Astrocyte of the cerebellum (primary cell): ENCODE measurements around the gene NELFB.

Source experiments
- DNase-seq: peaks from one replicate; pipeline ENCODE4 v3.0.0-alpha.2; 2011; ENCODE audit warnings: low read depth
- H3K4me3 ChIP-seq: 2 replicates; pipeline ENCODE4 v1.5.1; 2011; ENCODE audit warnings: mild to moderate bottlenecking, low read depth, low read length, moderate library complexity
- CTCF ChIP-seq: IDR thresholded peaks from 2 replicates; pipeline ENCODE4 v1.5.1; 2012; ENCODE audit warnings: low read length, low read depth, moderate library complexity, mild to moderate bottlenecking; ENCODE audit errors: missing control alignments
- in situ Hi-C: cut with HindIII; loops from 2 replicates; pipeline ENCODE4 v1.10.0; 2017; ENCODE audit warnings: low sequenced_read_pairs

NELFB gene

GRCh38 chr9:137305798-137306065 is 50.6 kb downstream of the NELFB start:
- no peak for DNase-seq
- TF ChIP-seq CTCF, result no peak
- no peak overlapping the region for H3K4me3 ChIP-seq
- in situ Hi-C loops, result no loop called here

DNA sequence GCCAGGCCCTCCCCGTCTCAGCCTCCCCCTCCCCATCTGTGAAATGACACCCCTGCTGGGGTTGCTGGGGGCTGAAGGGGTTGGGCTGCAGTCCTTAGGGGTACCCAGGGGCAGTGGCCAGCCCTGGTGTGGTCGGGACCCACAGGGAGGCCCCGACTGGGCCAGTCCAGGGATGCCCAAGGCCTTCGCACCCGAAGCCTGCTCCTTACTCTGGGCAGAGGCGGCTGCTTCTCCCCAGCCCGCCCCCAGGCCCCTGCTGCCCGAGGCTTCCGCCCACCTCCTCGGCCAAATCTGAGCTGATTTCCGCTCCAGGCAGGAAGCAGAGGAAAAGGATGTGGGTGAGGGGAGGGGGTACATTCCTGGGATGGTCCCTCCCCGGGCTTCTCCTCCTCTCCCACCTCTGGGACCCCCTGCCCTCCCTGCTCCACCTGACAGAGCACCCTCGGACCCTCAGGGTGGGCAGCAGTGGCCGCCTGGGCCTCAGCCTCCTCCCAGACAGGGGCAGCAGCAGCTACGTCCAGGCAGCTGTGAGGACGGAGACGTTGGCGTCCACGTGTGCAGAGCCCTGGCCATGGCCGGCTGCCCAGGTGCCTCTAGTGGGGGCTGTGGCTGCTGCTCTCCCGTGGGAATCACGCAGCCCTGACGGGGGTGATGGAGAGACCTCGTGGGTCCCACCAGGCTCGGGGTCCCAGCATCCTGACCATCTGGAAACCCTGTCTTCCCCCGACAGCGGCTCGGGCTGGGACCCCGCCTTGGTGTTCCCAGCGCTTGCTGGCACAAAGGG is 51.1 kb downstream of the NELFB start:
- in situ Hi-C loops, result no loop called here
- H3K4me3 ChIP-seq, result no peak overlapping the region
- DNase-seq, result no peak
- TF ChIP-seq CTCF, result no peak

- no peak for TF ChIP-seq CTCF
- no peak for DNase-seq
- in situ Hi-C loops, result no loop called here
- no peak overlapping the region for H3K4me3 ChIP-seq
These were observed 51.7 kb downstream of the NELFB start for GRCh38 chr9:137306850-137307254.

GRCh38 chr9:137307255-137308056 is 52.3 kb downstream of the NELFB start:
- in situ Hi-C loops, result no loop called here
- no peak overlapping the region for H3K4me3 ChIP-seq
- no peak for DNase-seq
- TF ChIP-seq CTCF, result no peak

DNA sequence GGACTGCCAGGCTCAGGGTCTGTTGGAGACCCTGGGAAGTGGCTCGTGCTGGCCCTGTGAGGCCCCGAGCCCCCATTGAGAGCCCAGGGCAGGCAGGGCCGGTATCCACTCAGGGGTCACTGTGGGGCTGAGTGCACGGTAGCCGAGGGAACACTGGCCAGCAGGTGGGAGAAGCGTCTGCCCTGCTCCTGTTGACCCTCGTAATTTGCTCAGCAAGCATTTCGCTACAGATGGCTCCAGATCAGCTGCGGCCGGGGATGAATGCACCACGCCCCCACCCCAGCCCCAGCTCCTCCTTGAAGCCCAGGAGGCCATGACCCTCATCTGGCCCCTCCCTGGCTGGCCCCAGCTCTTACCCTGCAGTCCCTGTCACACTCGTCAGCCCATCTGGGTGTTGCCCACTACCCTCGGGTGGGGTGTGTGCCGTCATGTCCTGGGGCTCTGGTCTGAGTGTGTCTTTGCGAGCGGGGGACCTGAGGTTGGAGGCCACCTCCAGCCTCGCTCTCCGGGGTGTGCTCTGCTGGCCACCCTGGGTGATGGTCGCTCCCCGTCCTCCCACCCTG is 53.0 kb downstream of the NELFB start:
- TF ChIP-seq CTCF, result no peak
- no peak for DNase-seq
- no peak overlapping the region for H3K4me3 ChIP-seq
- in situ Hi-C loops, result no loop called here

DNA sequence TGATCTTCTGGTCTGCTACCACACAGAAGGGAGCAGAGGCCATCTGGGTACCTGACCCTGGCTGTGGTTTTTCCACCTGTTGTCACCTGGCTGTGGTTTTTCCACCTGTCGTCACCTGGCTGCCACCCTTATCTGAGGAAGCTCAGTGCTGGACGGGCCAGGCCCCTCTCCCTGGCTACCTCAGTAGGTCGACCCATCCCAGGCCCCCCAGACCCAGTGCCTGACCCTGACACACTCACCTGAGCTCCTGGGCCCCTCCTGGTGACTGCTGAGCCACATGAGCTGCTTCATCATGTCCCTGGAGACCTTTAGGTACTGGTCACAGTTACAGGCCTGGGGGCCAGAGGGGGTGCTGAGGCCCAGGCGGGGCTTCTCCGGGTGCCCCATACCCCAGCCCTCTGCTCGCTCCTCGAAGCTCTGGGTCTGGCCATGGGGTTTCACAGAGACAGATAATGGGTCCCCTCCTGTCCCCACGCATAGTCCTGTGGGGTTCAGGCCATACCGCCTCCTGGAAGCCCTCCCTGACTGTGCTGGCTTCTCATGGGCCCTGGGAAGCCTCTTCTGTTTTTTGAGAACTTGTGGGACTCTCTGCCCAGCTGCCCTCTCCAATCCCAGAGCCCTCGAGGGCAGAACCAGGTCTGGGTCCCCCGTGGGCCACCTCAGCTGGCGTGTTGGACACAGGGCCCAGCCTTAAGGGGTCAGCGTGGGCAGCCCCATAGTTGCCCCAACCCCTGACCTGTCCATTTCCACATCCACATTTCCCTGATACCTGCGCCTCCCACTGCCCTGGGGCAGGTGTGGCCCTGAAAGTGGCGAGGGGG is 54.5 kb downstream of the NELFB start:
- no peak for TF ChIP-seq CTCF
- in situ Hi-C loops, result loop anchor here (5.0 kb wide), 1 partner anchor 108 kb away; no protein-coding TSS in a partner anchor
- H3K4me3 ChIP-seq, result no peak overlapping the region
- DNase-seq, result no peak
